Endothelial cell of umbilical vein (primary cell): ENCODE results near the gene MITF.

Experiments used
- CTCF ChIP-seq, 2 donors: IDR thresholded peaks; 1 replicate in 1 of 2; 2 replicates in 1 of 2; pipeline ENCODE4 v1.5.1; 2011; ENCODE audit warnings: low read length in 2 of 2, mild to moderate bottlenecking in 2 of 2, moderate library complexity in 2 of 2, control low read depth in 1 of 2, inconsistent platforms in 1 of 2, low read depth in 1 of 2; ENCODE audit not compliant: insufficient read depth in 1 of 2; ENCODE audit errors: extremely low read depth in 1 of 2
- EZH2 ChIP-seq: IDR thresholded peaks from 2 replicates; pipeline ENCODE4 v1.6.1; 2012; ENCODE audit warnings: borderline replicate concordance, low read depth, mild to moderate bottlenecking, moderate library complexity, low read length, inconsistent platforms; ENCODE audit not compliant: severe bottlenecking
- GATA2 ChIP-seq: IDR thresholded peaks from 2 replicates; pipeline ENCODE4 v1.7.0; 2011; ENCODE audit warnings: low read depth, mild to moderate bottlenecking, moderate library complexity, mixed read lengths, low read length; ENCODE audit not compliant: insufficient read length, insufficient read depth
- JUN ChIP-seq: IDR thresholded peaks from 2 replicates; pipeline ENCODE4 v1.6.1; 2011; ENCODE audit warnings: borderline replicate concordance, low read depth; ENCODE audit not compliant: insufficient read length, insufficient read depth
- MAX ChIP-seq: IDR thresholded peaks from 2 replicates; pipeline ENCODE4 v1.6.1; 2011; ENCODE audit not compliant: insufficient read depth, insufficient read length
- MYC ChIP-seq: IDR thresholded peaks from one replicate; pipeline ENCODE4 v1.6.1; 2011; ENCODE audit warnings: mild to moderate bottlenecking, low read depth, low read length
- POLR2A ChIP-seq: IDR thresholded peaks from 2 replicates; pipeline ENCODE4 v1.6.1; 2012; ENCODE audit warnings: low read depth, mild to moderate bottlenecking, control low read depth, low read length
- POLR2AphosphoS5 ChIP-seq: IDR thresholded peaks from 2 replicates; pipeline ENCODE4 v1.6.1; 2012; ENCODE audit warnings: low read depth, mild to moderate bottlenecking, control low read depth, low read length, moderate library complexity; ENCODE audit not compliant: insufficient read depth

- TF ChIP-seq MYC (no peak), CTCF (IDR thresholded peaks at IDR 0.05; ENCODE audit: extremely low read depth in 1 of 2, insufficient read depth in 1 of 2, low read depth in 1 of 2, low read length in 2 of 2) (no peak), GATA2 (no peak), JUN (no peak), POLR2AphosphoS5 (no peak), POLR2A (no peak), EZH2 (no peak), MAX (no peak)
These were observed 46.6 kb downstream of the MITF start for GRCh38 chr3:69785769-69786320.
